Measurements from ENCODE around the gene PBRM1.
"Not testable (repeated sequence)": the region's sequence is repeated elsewhere in the genome, so short reads cannot be mapped to it uniquely, and the experiment has no call there.

The PBRM1 gene

GRCh38 chr3:52704611-52705437 lies 19.1 kb upstream of the PBRM1 start:
- peak; percentile 21 for DNase-seq (ENCODE audit: low spot score)

GRCh38 chr3:52703341-52703740 lies 17.6 kb upstream of the PBRM1 start:
- DNase-seq (ENCODE audit: low spot score), result no peak

- no peak for DNase-seq (ENCODE audit: low spot score)
These were observed 11.9 kb upstream of the PBRM1 start for GRCh38 chr3:52697632-52697965.

- no peak for DNase-seq (ENCODE audit: low spot score)
These were observed 11.3 kb upstream of the PBRM1 start for GRCh38 chr3:52696830-52697631.

- DNase-seq (ENCODE audit: low spot score), result no peak
These were observed 10.3 kb upstream of the PBRM1 start for GRCh38 chr3:52695798-52696671.

- no peak for DNase-seq (ENCODE audit: low spot score)
These were observed 8.9 kb upstream of the PBRM1 start for GRCh38 chr3:52694528-52695189.

GRCh38 chr3:52693071-52693470 lies 7.4 kb upstream of the PBRM1 start:
- no peak for DNase-seq (ENCODE audit: low spot score)

- no peak for DNase-seq (ENCODE audit: low spot score)
These were observed 4.8 kb upstream of the PBRM1 start for GRCh38 chr3:52690560-52690959.

GRCh38 chr3:52689151-52689550 lies 3.4 kb upstream of the PBRM1 start:
- DNase-seq (ENCODE audit: low spot score), result no peak

- DNase-seq (ENCODE audit: low spot score), result no peak
These were observed 2.6 kb upstream of the PBRM1 start for GRCh38 chr3:52688266-52688665.

GRCh38 chr3:52685285-52685708 lies 416 bp downstream of the PBRM1 start:
- peak; percentile 85 for DNase-seq (ENCODE audit: low spot score)

GRCh38 chr3:52684184-52684583 lies 1.5 kb downstream of the PBRM1 start:
- DNase-seq (ENCODE audit: low spot score), result no peak

- no peak for DNase-seq (ENCODE audit: low spot score)
These were observed 2.1 kb downstream of the PBRM1 start for GRCh38 chr3:52683611-52684010.

GRCh38 chr3:52682016-52682415 lies 3.7 kb downstream of the PBRM1 start:
- no peak for DNase-seq (ENCODE audit: low spot score)

GRCh38 chr3:52681596-52681995 lies 4.1 kb downstream of the PBRM1 start:
- no peak for DNase-seq (ENCODE audit: low spot score)

GRCh38 chr3:52679811-52680210 lies 5.9 kb downstream of the PBRM1 start:
- no peak for DNase-seq (ENCODE audit: low spot score)

- DNase-seq (ENCODE audit: low spot score), result no peak
These were observed 6.5 kb downstream of the PBRM1 start for GRCh38 chr3:52679199-52679538.

GRCh38 chr3:52678265-52679198 lies 7.2 kb downstream of the PBRM1 start:
- no peak for DNase-seq (ENCODE audit: low spot score)

- not testable (repeated sequence) for DNase-seq (ENCODE audit: low spot score)
These were observed 9.5 kb downstream of the PBRM1 start for GRCh38 chr3:52676201-52676600.

GRCh38 chr3:52671676-52672075 lies 14.0 kb downstream of the PBRM1 start:
- DNase-seq (ENCODE audit: low spot score), result no peak

All from SK-N-DZ (cell line).